WTC11 (cell line): ENCODE results near the gene XDH. TPM values are rescaled to one million over a fixed set of nuclear protein-coding genes. Genes with fewer than 3 reads are reported as not detected.
A peak's percentile ranks its signal among the peaks of the same experiment; 100 is the strongest.

Experiments
- ATAC-seq: fragments of 200-7000 bp; cut with Tn5 transposase; 2 replicates; pipeline ENCODE4 v1.10.0; 2021; ENCODE audit warnings: mild to moderate bottlenecking, moderate library complexity
- CTCF ChIA-PET: fragments of 300-600 bp; sonication (Branson Sonifier 250); formaldehyde crosslinking; loops from one replicate; lab custom pipeline; 2021; ENCODE audit warnings: antibody characterized with exemption; lab: Charles Lee
- POLR2A ChIA-PET: fragments of 350-600 bp; sonication (Branson Sonifier 250); formaldehyde crosslinking; loops from one replicate; lab custom pipeline; 2021; ENCODE audit warnings: antibody characterized with exemption; lab: Charles Lee
- DNase-seq: peaks from one replicate; pipeline ENCODE4 v3.0.0; 2021; ENCODE audit warnings: low spot score
- H3K27ac Mint-ChIP-seq: 2 replicates; pipeline ENCODE4 v1.8.0; 2021; ENCODE audit warnings: mixed read lengths
- H3K27me3 Mint-ChIP-seq: 2 replicates; pipeline ENCODE4 v1.8.0; 2021; ENCODE audit warnings: low read depth, mild to moderate bottlenecking, moderate library complexity, mixed read lengths
- H3K36me3 Mint-ChIP-seq: 2 replicates; pipeline ENCODE4 v1.8.0; 2021; ENCODE audit warnings: mixed read lengths
- H3K4me1 Mint-ChIP-seq: 2 replicates; pipeline ENCODE4 v1.8.0; 2022; ENCODE audit warnings: mixed read lengths
- H3K4me3 Mint-ChIP-seq: 2 replicates; pipeline ENCODE4 v1.8.0; 2021; ENCODE audit warnings: mild to moderate bottlenecking, moderate library complexity, mixed read lengths
- H3K9me3 Mint-ChIP-seq: 2 replicates; pipeline ENCODE4 v1.8.0; 2021; ENCODE audit warnings: mixed read lengths
- ARID4B ChIP-seq: sonication (generic); formaldehyde crosslinking; IDR thresholded peaks from 2 replicates; pipeline ENCODE4 v1.8.0; 2023; ENCODE audit warnings: missing genetic modification reagents, mild to moderate bottlenecking, borderline replicate concordance
- CTCF ChIP-seq: fragments of 200-600 bp; IDR thresholded peaks from 2 replicates; pipeline ENCODE4 v1.8.0; 2022; ENCODE audit warnings: antibody characterized with exemption
- NR1H2 ChIP-seq: sonication (generic); formaldehyde crosslinking; IDR thresholded peaks from 2 replicates; pipeline ENCODE4 v1.9.0; 2021; ENCODE audit warnings: mild to moderate bottlenecking, moderate library complexity, missing genetic modification reagents
- NR2C2 ChIP-seq: sonication (generic); formaldehyde crosslinking; IDR thresholded peaks from 2 replicates; pipeline ENCODE4 v1.8.0; 2022; ENCODE audit warnings: mild to moderate bottlenecking, missing genetic modification reagents
- STAT6 ChIP-seq: sonication (generic); formaldehyde crosslinking; conservative IDR thresholded peaks from 2 replicates; pipeline ENCODE4 v1.8.1; 2023; ENCODE audit warnings: mild to moderate bottlenecking, low read depth, missing genetic modification reagents, moderate library complexity
- ZNF396 ChIP-seq: fragments of 250-450 bp; sonication (Bioruptor Pico); IDR thresholded peaks from 2 replicates; pipeline ENCODE4 v1.8.0; 2021; ENCODE audit warnings: mild to moderate bottlenecking, moderate library complexity, borderline replicate concordance
- total RNA-seq: library from RNA; stranded (reverse); gene quantifications from 3 replicates; pipeline ENCODE4 v1.2.3, GENCODE V29; 2021
- TF ChIP-seq, protein P1 (sequence below): sonication (generic); formaldehyde crosslinking; IDR thresholded peaks from 2 replicates; pipeline ENCODE4 v1.8.1; 2022; ENCODE audit warnings: low read depth, mild to moderate bottlenecking, moderate library complexity, missing genetic modification reagents, borderline replicate concordance
- TF ChIP-seq, protein P2 (sequence below): fragments of 250-450 bp; sonication (Bioruptor Pico); IDR thresholded peaks from 2 replicates; pipeline ENCODE4 v1.9.0; 2021; ENCODE audit warnings: mild to moderate bottlenecking, borderline replicate concordance
- TF ChIP-seq, protein P3 (sequence below): sonication (generic); formaldehyde crosslinking; IDR thresholded peaks from 2 replicates; pipeline ENCODE4 v1.8.1; 2022; ENCODE audit warnings: mild to moderate bottlenecking, missing genetic modification reagents, moderate library complexity, borderline replicate concordance

Gene XDH
- total RNA-seq, 1 experiment from 2014 or later = 3.0 TPM

DNA sequence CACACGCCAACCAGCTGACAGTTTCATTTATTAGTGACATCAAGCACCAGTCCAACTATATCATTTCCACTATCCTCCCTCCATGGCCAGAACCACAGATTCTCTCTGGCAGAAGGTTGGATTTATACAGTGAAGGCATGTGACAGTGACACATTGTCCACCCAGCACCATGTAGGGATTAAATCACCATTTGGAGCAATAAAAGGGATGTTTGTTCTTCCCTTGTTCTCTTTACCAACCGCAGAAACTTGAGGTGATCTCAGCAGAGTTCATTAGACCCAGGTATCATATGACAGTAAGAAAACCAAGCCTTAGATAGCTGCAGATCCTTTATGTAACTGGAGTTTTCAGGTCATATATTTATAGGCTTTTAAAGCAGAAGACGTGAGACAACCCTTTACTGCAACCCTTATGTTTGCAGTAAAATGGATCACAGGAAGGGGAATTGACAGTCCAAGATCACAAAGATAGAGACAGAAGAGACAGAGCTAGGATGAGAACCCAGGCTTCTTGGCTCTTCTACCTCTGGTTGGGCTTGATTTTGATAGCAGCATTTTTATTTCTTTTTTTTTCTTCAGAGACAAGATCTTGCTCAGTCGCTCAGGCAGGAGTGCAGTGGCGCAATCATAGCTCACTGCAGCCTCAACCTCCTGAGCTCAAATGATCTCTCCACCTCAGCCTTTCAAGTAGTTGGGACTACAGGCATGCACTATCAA, 80.1 kb downstream of the XDH start (continued):
- TF ChIP-seq, protein P1, sequence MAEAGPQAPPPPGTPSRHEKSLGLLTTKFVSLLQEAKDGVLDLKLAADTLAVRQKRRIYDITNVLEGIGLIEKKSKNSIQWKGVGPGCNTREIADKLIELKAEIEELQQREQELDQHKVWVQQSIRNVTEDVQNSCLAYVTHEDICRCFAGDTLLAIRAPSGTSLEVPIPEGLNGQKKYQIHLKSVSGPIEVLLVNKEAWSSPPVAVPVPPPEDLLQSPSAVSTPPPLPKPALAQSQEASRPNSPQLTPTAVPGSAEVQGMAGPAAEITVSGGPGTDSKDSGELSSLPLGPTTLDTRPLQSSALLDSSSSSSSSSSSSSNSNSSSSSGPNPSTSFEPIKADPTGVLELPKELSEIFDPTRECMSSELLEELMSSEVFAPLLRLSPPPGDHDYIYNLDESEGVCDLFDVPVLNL (CRISPR knock-in tag) = no peak
- no peak for TF ChIP-seq NR2C2 (CRISPR knock-in tag)

- Mint-ChIP-seq H3K4me3 (no peak overlapping the region), H3K27ac (peak overlapping the region; percentile 87; the same call in 1 of the 2 replicates), H3K36me3 (no peaks in the 10 kb centered on the region), H3K4me1 (peaks cover 26% of the 10 kb centered on the region), H3K9me3 (no peaks in the 10 kb centered on the region), H3K27me3 (no peaks in the 10 kb centered on the region)
- ATAC-seq (peak; percentile 93), DNase-seq (peak; percentile 93)
- POLR2A ChIA-PET = interaction anchor here (0.7 kb wide), 1 partner anchor 100 kb away, joined by 3 read pairs; the partner anchor contains the start of gene EHD3
- CTCF ChIA-PET = interaction anchor here (0.5 to 5.6 kb wide), 51 partner anchors 8 to 1169 kb away, joined by 3 to 46 read pairs (median 3); partner anchors contain the start of genes EHD3 and GALNT14
- TF ChIP-seq STAT6 (CRISPR knock-in tag) (no peak), CTCF (peak; percentile 87)
Observed at GRCh38 chr2:31333527-31334183, 80.9 kb downstream of the XDH start.

DNA sequence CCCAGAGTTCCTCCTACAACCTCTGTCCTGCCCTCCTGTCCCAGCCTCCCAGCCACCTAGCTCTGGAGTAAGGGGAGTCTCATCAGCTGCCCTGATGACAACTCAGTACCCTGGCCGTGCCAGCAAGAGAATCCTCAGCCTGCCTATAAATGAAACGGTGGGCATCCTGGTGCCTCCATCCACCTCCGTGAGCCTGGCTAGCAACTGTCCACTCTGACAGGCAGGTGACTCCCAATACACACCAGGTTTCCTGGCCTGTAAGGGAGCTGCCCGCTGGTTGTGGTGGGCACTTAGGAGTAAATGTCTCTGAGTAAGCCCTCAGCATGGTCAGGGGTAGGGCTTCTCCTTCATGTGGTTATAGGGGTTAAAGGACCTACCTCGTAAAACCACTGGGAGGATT, 81.5 kb downstream of the XDH start:
- DNase-seq (no peak), ATAC-seq (peak; percentile 14; the same call in 1 of the 2 replicates)
- H3K9me3 Mint-ChIP-seq = no peaks in the 10 kb centered on the region
- peaks cover 26% of the 10 kb centered on the region for H3K4me1 Mint-ChIP-seq
- CTCF ChIA-PET = interaction anchor here (0.5 to 5.6 kb wide), 49 partner anchors 9 to 1168 kb away, joined by 3 to 46 read pairs (median 3); partner anchors contain the start of genes EHD3 and GALNT14
- no peaks in the 10 kb centered on the region for H3K36me3 Mint-ChIP-seq
- POLR2A ChIA-PET = interaction anchor here (0.7 kb wide), 1 partner anchor 99 kb away, joined by 3 read pairs; the partner anchor contains the start of gene EHD3
- no peak overlapping the region for H3K4me3 Mint-ChIP-seq
- H3K27ac Mint-ChIP-seq = no peak overlapping the region
- no peaks in the 10 kb centered on the region for H3K27me3 Mint-ChIP-seq
- TF ChIP-seq, protein P2, sequence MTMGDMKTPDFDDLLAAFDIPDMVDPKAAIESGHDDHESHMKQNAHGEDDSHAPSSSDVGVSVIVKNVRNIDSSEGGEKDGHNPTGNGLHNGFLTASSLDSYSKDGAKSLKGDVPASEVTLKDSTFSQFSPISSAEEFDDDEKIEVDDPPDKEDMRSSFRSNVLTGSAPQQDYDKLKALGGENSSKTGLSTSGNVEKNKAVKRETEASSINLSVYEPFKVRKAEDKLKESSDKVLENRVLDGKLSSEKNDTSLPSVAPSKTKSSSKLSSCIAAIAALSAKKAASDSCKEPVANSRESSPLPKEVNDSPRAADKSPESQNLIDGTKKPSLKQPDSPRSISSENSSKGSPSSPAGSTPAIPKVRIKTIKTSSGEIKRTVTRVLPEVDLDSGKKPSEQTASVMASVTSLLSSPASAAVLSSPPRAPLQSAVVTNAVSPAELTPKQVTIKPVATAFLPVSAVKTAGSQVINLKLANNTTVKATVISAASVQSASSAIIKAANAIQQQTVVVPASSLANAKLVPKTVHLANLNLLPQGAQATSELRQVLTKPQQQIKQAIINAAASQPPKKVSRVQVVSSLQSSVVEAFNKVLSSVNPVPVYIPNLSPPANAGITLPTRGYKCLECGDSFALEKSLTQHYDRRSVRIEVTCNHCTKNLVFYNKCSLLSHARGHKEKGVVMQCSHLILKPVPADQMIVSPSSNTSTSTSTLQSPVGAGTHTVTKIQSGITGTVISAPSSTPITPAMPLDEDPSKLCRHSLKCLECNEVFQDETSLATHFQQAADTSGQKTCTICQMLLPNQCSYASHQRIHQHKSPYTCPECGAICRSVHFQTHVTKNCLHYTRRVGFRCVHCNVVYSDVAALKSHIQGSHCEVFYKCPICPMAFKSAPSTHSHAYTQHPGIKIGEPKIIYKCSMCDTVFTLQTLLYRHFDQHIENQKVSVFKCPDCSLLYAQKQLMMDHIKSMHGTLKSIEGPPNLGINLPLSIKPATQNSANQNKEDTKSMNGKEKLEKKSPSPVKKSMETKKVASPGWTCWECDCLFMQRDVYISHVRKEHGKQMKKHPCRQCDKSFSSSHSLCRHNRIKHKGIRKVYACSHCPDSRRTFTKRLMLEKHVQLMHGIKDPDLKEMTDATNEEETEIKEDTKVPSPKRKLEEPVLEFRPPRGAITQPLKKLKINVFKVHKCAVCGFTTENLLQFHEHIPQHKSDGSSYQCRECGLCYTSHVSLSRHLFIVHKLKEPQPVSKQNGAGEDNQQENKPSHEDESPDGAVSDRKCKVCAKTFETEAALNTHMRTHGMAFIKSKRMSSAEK (CRISPR knock-in tag) = no peak
- TF ChIP-seq, protein P3, sequence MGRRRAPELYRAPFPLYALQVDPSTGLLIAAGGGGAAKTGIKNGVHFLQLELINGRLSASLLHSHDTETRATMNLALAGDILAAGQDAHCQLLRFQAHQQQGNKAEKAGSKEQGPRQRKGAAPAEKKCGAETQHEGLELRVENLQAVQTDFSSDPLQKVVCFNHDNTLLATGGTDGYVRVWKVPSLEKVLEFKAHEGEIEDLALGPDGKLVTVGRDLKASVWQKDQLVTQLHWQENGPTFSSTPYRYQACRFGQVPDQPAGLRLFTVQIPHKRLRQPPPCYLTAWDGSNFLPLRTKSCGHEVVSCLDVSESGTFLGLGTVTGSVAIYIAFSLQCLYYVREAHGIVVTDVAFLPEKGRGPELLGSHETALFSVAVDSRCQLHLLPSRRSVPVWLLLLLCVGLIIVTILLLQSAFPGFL (CRISPR knock-in tag) = no peak
- TF ChIP-seq NR1H2 = no peak
- TF ChIP-seq ARID4B (CRISPR knock-in tag) = no peak
- TF ChIP-seq ZNF396 (CRISPR knock-in tag) = no peak
